GM12878 (cell line): Measurements from ENCODE around the gene COL8A2. TPM values are rescaled to one million over a fixed set of nuclear protein-coding genes. Genes with fewer than 3 reads are reported as not detected.

Experiments used
- ATAC-seq: fragments of 200-7000 bp; cut with Tn5 transposase; 3 replicates; pipeline ENCODE4 v1.9.1; 2020; ENCODE audit warnings: mild to moderate bottlenecking, moderate library complexity
- BruUV-seq: library from RNA; stranded (reverse); fragments of 400-500 nt; replicated peaks from 2 replicates; lab custom pipeline; 2021; lab: Mats Ljungman, UMichigan
- CTCF ChIA-PET: fragments of 300-600 bp; sonication (Branson Sonifier 250); formaldehyde crosslinking; extraction: SDS; loops from one replicate; lab custom pipeline; 2021; ENCODE audit warnings: inconsistent platforms; lab: Yijun Ruan, JAX
- POLR2A ChIA-PET: fragments of 350-600 bp; formaldehyde crosslinking; extraction: SDS; loops from one replicate; lab custom pipeline; 2021; ENCODE audit warnings: inconsistent platforms; lab: Charles Lee
- RAD21 ChIA-PET: fragments of 300-600 bp; sonication (Branson Sonifier 250); formaldehyde crosslinking; loops from one replicate; lab custom pipeline; 2023; ENCODE audit warnings: antibody characterized with exemption; ENCODE audit not compliant: unreplicated experiment; lab: Charles Lee
- SMC1A ChIA-PET: fragments of 300-600 bp; sonication (Branson Sonifier 250); formaldehyde crosslinking; loops from one replicate; lab custom pipeline; 2023; ENCODE audit not compliant: unreplicated experiment, uncharacterized antibody; lab: Charles Lee
- DNase-seq: peaks from one replicate; pipeline ENCODE4 v3.0.0-alpha.2; 2011; ENCODE audit warnings: low read depth, low spot score
- FAIRE-seq: peaks from 3 replicates; lab custom pipeline; 2011; peaks lifted over from hg19 to GRCh38; lab: Jason Lieb, UNC
- H2AFZ ChIP-seq: 2 replicates; pipeline ENCODE4 v1.6.0; 2011; ENCODE audit warnings: low read depth, low read length, control low read depth; ENCODE audit not compliant: control insufficient read depth
- H3K27ac ChIP-seq: 2 replicates; pipeline ENCODE4 v1.5.1; 2011; ENCODE audit warnings: control low read depth; ENCODE audit not compliant: control insufficient read depth, insufficient read depth
- H3K27me3 ChIP-seq, 2 experiments: replicated peaks in 1 of 2; 2 replicates each; pipeline versions ENCODE4 v1.6.0 to v1.6.1; 2011; ENCODE audit warnings: low read length in 1 of 2; ENCODE audit not compliant: control insufficient read depth in 2 of 2, insufficient read depth in 2 of 2
- H3K36me3 ChIP-seq, 2 experiments: 2 replicates each; pipeline ENCODE4 v1.5.1; 2011; ENCODE audit warnings: low read length in 1 of 2; ENCODE audit not compliant: control insufficient read depth in 2 of 2, insufficient read depth in 2 of 2
- H3K4me1 ChIP-seq: 2 replicates; pipeline ENCODE4 v1.6.1; 2011; ENCODE audit warnings: mild to moderate bottlenecking, low read length, moderate library complexity, mixed read lengths; ENCODE audit not compliant: control insufficient read depth, insufficient read depth
- H3K4me2 ChIP-seq: 2 replicates; pipeline ENCODE4 v1.6.0; 2011; ENCODE audit warnings: control low read depth; ENCODE audit not compliant: control insufficient read depth, insufficient read depth
- H3K4me3 ChIP-seq: fragments of 200-600 bp; sonication (generic); 2 replicates; pipeline ENCODE4 v1.5.1; 2016
- H3K79me2 ChIP-seq: 2 replicates; pipeline ENCODE4 v1.6.0; 2011; ENCODE audit warnings: low read length; ENCODE audit not compliant: control insufficient read depth, insufficient read depth
- H3K9ac ChIP-seq: 2 replicates; pipeline ENCODE4 v1.8.0; 2011; ENCODE audit warnings: low read length, control low read depth, mixed read lengths; ENCODE audit not compliant: control insufficient read depth, insufficient read depth
- H3K9me3 ChIP-seq: replicated peaks from 3 replicates; pipeline ENCODE4 v1.5.1; 2011; ENCODE audit warnings: mild to moderate bottlenecking, low read length; ENCODE audit not compliant: control insufficient read depth, insufficient read depth
- H4K20me1 ChIP-seq: 2 replicates; pipeline ENCODE4 v1.6.0; 2011; ENCODE audit not compliant: control insufficient read depth, insufficient read depth
- BRCA1 ChIP-seq: IDR thresholded peaks from 2 replicates; pipeline ENCODE4 v1.6.1; 2011; ENCODE audit warnings: low read depth, low read length, improper control_type of control experiment
- CTCF ChIP-seq, 3 experiments: IDR thresholded peaks in 2 of 3; conservative IDR thresholded peaks in 1 of 3; 2 replicates each; pipeline ENCODE4 v1.5.1; 2011; ENCODE audit warnings: low read depth in 3 of 3, low read length in 3 of 3, mild to moderate bottlenecking in 3 of 3, control low read depth in 2 of 3, moderate library complexity in 2 of 3, inconsistent platforms in 1 of 3, mixed read lengths in 1 of 3; ENCODE audit not compliant: control insufficient read depth in 2 of 3, insufficient read depth in 1 of 3; ENCODE audit errors: extremely low read depth in 1 of 3
- EZH2 ChIP-seq: IDR thresholded peaks from 2 replicates; pipeline ENCODE4 v1.6.1; 2012; ENCODE audit warnings: low read depth, mild to moderate bottlenecking, control low read depth, inconsistent platforms, low read length, borderline replicate concordance; ENCODE audit not compliant: control insufficient read depth
- MLLT1 ChIP-seq: fragments of 450-650 bp; IDR thresholded peaks from 2 replicates; pipeline ENCODE4 v1.6.1; 2016; ENCODE audit warnings: mild to moderate bottlenecking
- MYB ChIP-seq: fragments of 150-350 bp; IDR thresholded peaks from 2 replicates; pipeline ENCODE4 v1.6.1; 2014; ENCODE audit warnings: mild to moderate bottlenecking, low read depth, low read length, borderline replicate concordance
- RAD21 ChIP-seq: IDR thresholded peaks from 2 replicates; pipeline ENCODE4 v1.6.1; 2011; ENCODE audit warnings: mild to moderate bottlenecking, low read depth, low read length, moderate library complexity; ENCODE audit not compliant: insufficient read depth
- SMC3 ChIP-seq: IDR thresholded peaks from 2 replicates; pipeline ENCODE4 v1.6.1; 2011; ENCODE audit warnings: low read length, improper control_type of control experiment, borderline replicate concordance
- TBL1XR1 ChIP-seq: IDR thresholded peaks from 2 replicates; pipeline ENCODE4 v1.6.1; 2012; ENCODE audit warnings: low read depth, low read length, improper control_type of control experiment
- WGBS: methylation state at CpG from one replicate; pipeline ENCODE4 v1.1.6; 2016; ENCODE audit warnings: low lambda C conversion rate; ENCODE audit not compliant: insufficient replicate concordance, insufficient coverage; ENCODE audit errors: missing lambda C conversion rate; 5-methylcytosine and 5-hydroxymethylcytosine counted together
- in situ Hi-C: fragments of 300-500 bp; cut with MboI; formaldehyde crosslinking; loops from 9 replicates; pipeline ENCODE4 v1.14.3; 2018; ENCODE audit warnings: mixed read lengths
- intact Hi-C: fragments of 100-400 bp; cut with micrococcal nuclease; formaldehyde crosslinking; loops from one replicate; pipeline ENCODE4 v1.14.2; 2022; ENCODE audit not compliant: unreplicated experiment
- polyA plus RNA-seq, 11 experiments: library from polyadenylated mRNA; depleted of rRNA in 4 of 11; unstranded in 6 of 11; stranded (reverse) in 5 of 11; fragments of >200 nt; fragmentation: Nextera tagmentation in 4 of 11; fragmentation: Illumina TruSeq in 1 of 11; extraction: Ambion mirVana in 4 of 11; extraction: Trizol in 1 of 11; gene quantifications; 1 replicate in 1 of 11; 2 replicates in 10 of 11; pipeline versions ENCODE4 v1.2.1 to v1.2.3, GENCODE V29; 2011 to 2016; ENCODE audit warnings: inconsistent platforms in 2 of 11, missing spikeins in 2 of 11, low read depth in 1 of 11
- total RNA-seq, 4 experiments: library from RNA; depleted of rRNA in 3 of 4; stranded (reverse); fragments of >200 nt in 3 of 4; fragmentation: Illumina TruSeq in 1 of 4; extraction: Trizol in 1 of 4; gene quantifications; 2 replicates each; pipeline versions ENCODE4 v1.2.1 to v1.2.3, GENCODE V29; 2013 to 2021
- TF ChIP-seq, protein P1 (sequence below): fragments of 450-650 bp; IDR thresholded peaks from 2 replicates; pipeline ENCODE4 v1.6.1; 2017; ENCODE audit warnings: antibody characterized with exemption, mild to moderate bottlenecking, moderate library complexity
- TF ChIP-seq, protein P2 (sequence below): fragments of 450-650 bp; formaldehyde crosslinking; IDR thresholded peaks from 2 replicates; pipeline ENCODE4 v1.4.0; 2022; ENCODE audit warnings: mild to moderate bottlenecking, moderate library complexity
- TF ChIP-seq, protein P3 (sequence below): IDR thresholded peaks from 2 replicates; pipeline ENCODE4 v1.6.1; 2012; ENCODE audit warnings: low read depth, low read length, improper control_type of control experiment

The COL8A2 gene
- total and polyA plus RNA-seq, 10 of the 15 experiments (the other 5 are each of a cell fraction or from before 2014, with no cell fraction given), result 0.01 TPM; not detected in 9

DNA sequence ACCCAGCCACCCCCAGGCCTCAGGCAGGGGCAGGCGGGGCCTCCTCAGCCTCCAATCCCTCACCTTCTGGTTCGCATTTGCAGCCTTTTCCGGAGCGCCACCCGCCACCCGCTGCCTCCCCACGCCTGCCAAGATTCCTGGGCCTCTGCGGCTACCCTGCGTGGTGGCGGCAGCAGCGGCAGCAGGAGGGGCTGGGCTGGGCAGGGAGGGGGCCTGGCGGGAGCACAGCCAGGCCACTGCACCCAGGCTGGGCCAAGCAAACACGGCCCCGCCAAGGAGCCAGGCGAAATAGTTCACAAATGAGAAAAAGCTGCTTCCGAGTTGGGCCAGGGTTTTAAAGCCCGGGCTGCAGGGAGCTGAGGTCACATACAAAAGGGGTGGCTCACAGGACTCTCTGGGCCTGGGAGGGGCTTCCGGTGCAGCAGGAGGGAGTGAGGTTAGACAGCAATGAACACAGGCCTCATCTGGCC lies 9.8 kb downstream of the COL8A2 start:
- no peak overlapping the region for H2AFZ ChIP-seq
- no peak overlapping the region for H3K27ac ChIP-seq
- ATAC-seq, result peak; percentile 44; the same call in 2 of the 3 replicates
- ChIA-PET SMC1A (interaction anchor here (1.1 kb wide), 1 partner anchor 99 kb away, joined by 3 read pairs; no protein-coding TSS in a partner anchor), CTCF (interaction anchor here (1.1 kb wide), 1 partner anchor 19 kb away, joined by 3 read pairs; no protein-coding TSS in a partner anchor), RAD21 (interaction anchor here (0.6 to 1.7 kb wide), 2 partner anchors 20 to 340 kb away, joined by 4 to 7 read pairs; no protein-coding TSS in a partner anchor), POLR2A (no interaction called here)
- in situ Hi-C loops (no loop called here), intact Hi-C loops (no loop called here)
- no peak for FAIRE-seq
- no peaks in the 10 kb centered on the region for H3K79me2 ChIP-seq
- no peaks in the 10 kb centered on the region for H3K9me3 ChIP-seq
- no peak overlapping the region for H3K9ac ChIP-seq
- BruUV-seq, result no TSS peak
- no peak overlapping the region for H3K4me2 ChIP-seq
- H3K4me1 ChIP-seq, result no peaks in the 10 kb centered on the region
- H3K36me3 ChIP-seq, result no peaks in the 10 kb centered on the region
- no peaks in the 10 kb centered on the region; a peak in 2 of 4 replicates for H3K27me3 ChIP-seq
- 64% methylated on average over 18 of the region's 18 CpGs for WGBS
- no peak for DNase-seq
- H4K20me1 ChIP-seq, result no peaks in the 10 kb centered on the region
- no peak overlapping the region for H3K4me3 ChIP-seq
- TF ChIP-seq MLLT1 (no peak), RAD21 (no peak), SMC3 (no peak), MYB (no peak), TBL1XR1 (no peak), EZH2 (no peak), BRCA1 (no peak), CTCF (IDR thresholded peaks at IDR 0.05 in 2 of 3, conservative IDR thresholded peaks at IDR 0.05 in 1 of 3; ENCODE audit: control insufficient read depth in 2 of 3, extremely low read depth in 1 of 3, insufficient read depth in 1 of 3, low read depth in 3 of 3, low read length in 3 of 3) (no peak)
- TF ChIP-seq, protein P1, sequence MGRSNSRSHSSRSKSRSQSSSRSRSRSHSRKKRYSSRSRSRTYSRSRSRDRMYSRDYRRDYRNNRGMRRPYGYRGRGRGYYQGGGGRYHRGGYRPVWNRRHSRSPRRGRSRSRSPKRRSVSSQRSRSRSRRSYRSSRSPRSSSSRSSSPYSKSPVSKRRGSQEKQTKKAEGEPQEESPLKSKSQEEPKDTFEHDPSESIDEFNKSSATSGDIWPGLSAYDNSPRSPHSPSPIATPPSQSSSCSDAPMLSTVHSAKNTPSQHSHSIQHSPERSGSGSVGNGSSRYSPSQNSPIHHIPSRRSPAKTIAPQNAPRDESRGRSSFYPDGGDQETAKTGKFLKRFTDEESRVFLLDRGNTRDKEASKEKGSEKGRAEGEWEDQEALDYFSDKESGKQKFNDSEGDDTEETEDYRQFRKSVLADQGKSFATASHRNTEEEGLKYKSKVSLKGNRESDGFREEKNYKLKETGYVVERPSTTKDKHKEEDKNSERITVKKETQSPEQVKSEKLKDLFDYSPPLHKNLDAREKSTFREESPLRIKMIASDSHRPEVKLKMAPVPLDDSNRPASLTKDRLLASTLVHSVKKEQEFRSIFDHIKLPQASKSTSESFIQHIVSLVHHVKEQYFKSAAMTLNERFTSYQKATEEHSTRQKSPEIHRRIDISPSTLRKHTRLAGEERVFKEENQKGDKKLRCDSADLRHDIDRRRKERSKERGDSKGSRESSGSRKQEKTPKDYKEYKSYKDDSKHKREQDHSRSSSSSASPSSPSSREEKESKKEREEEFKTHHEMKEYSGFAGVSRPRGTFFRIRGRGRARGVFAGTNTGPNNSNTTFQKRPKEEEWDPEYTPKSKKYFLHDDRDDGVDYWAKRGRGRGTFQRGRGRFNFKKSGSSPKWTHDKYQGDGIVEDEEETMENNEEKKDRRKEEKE, result no peak
- TF ChIP-seq, protein P2, sequence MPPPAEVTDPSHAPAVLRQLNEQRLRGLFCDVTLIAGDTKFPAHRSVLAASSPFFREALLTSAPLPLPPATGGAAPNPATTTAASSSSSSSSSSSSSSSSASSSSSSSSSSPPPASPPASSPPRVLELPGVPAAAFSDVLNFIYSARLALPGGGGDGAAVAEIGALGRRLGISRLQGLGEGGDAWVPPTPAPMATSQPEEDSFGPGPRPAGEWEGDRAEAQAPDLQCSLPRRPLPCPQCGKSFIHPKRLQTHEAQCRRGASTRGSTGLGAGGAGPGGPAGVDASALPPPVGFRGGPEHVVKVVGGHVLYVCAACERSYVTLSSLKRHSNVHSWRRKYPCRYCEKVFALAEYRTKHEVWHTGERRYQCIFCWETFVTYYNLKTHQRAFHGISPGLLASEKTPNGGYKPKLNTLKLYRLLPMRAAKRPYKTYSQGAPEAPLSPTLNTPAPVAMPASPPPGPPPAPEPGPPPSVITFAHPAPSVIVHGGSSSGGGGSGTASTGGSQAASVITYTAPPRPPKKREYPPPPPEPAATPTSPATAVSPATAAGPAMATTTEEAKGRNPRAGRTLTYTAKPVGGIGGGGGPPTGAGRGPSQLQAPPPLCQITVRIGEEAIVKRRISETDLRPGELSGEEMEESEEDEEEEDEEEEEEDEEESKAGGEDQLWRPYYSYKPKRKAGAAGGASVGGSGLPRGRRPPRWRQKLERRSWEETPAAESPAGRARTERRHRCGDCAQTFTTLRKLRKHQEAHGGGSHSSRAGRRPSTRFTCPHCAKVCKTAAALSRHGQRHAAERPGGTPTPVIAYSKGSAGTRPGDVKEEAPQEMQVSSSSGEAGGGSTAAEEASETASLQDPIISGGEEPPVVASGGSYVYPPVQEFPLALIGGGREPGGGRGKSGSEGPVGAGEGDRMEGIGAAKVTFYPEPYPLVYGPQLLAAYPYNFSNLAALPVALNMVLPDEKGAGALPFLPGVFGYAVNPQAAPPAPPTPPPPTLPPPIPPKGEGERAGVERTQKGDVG (CRISPR knock-in tag), result no peak
- TF ChIP-seq, protein P3, sequence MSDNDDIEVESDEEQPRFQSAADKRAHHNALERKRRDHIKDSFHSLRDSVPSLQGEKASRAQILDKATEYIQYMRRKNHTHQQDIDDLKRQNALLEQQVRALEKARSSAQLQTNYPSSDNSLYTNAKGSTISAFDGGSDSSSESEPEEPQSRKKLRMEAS, result no peak
